ENCODE results near the gene SHB. TPM values are rescaled to one million over a fixed set of nuclear protein-coding genes. Genes with fewer than 3 reads are reported as not detected.

The SHB gene
- total RNA-seq, 2 donors from 2014 or later: 53.2 to 54.8 TPM

- H3K27me3 ChIP-seq (replicated peaks; ENCODE audit: insufficient read depth): no peaks in the 10 kb centered on the region
- no peaks in the 10 kb centered on the region for H3K4me1 ChIP-seq (replicated peaks)
- no peak for DNase-seq (ENCODE audit: low spot score)
- no peak overlapping the region for H3K27ac ChIP-seq
- H3K36me3 ChIP-seq: no peaks in the 10 kb centered on the region
- intact Hi-C loops (cut with DNase I): no loop called here
- no peak for TF ChIP-seq POLR2A (IDR thresholded peaks at IDR 0.05)
- no peak for TF ChIP-seq CTCF (IDR thresholded peaks at IDR 0.05)
- peak; percentile 10 for TF ChIP-seq POLR2AphosphoS5 (IDR thresholded peaks at IDR 0.05)
- no peaks in the 10 kb centered on the region for H3K9me3 ChIP-seq
- no peak overlapping the region for H3K4me3 ChIP-seq
- 35% methylated on average over 25 of the region's 26 CpGs for WGBS
Observed at GRCh38 chr9:37984672-37985611, 84.1 kb downstream of the SHB start.

GRCh38 chr9:37984278-37984671 lies 84.8 kb downstream of the SHB start:
- Histone ChIP-seq H3K4me3 (no peak overlapping the region), H3K27ac (no peak overlapping the region), H3K27me3 (replicated peaks; ENCODE audit: insufficient read depth) (no peaks in the 10 kb centered on the region), H3K36me3 (no peaks in the 10 kb centered on the region), H3K4me1 (replicated peaks) (no peaks in the 10 kb centered on the region), H3K9me3 (no peaks in the 10 kb centered on the region)
- 89% methylated on average over 5 of the region's 5 CpGs for WGBS
- no peak for DNase-seq (ENCODE audit: low spot score)
- intact Hi-C loops (cut with DNase I): no loop called here
- no peak for TF ChIP-seq POLR2A (IDR thresholded peaks at IDR 0.05)
- no peak for TF ChIP-seq CTCF (IDR thresholded peaks at IDR 0.05)
- no peak for TF ChIP-seq POLR2AphosphoS5 (IDR thresholded peaks at IDR 0.05)

- WGBS: 86% methylated on average over 12 of the region's 12 CpGs
Observed at GRCh38 chr9:37983381-37984067, 85.5 kb downstream of the SHB start.

GRCh38 chr9:37979844-37980243 lies 89.2 kb downstream of the SHB start:
- intact Hi-C loops (cut with DNase I): no loop called here
- Histone ChIP-seq H3K4me1 (replicated peaks) (no peaks in the 10 kb centered on the region), H3K36me3 (no peaks in the 10 kb centered on the region), H3K27ac (no peak overlapping the region), H3K4me3 (no peak overlapping the region), H3K27me3 (replicated peaks; ENCODE audit: insufficient read depth) (no peaks in the 10 kb centered on the region), H3K9me3 (no peaks in the 10 kb centered on the region)
- 85% methylated on average over 5 of the region's 5 CpGs for WGBS
- TF ChIP-seq POLR2AphosphoS5 (IDR thresholded peaks at IDR 0.05): no peak
- no peak for TF ChIP-seq CTCF (IDR thresholded peaks at IDR 0.05)
- no peak for TF ChIP-seq POLR2A (IDR thresholded peaks at IDR 0.05)
- DNase-seq (ENCODE audit: low spot score): no peak

More at GRCh38 chr9:37983381-37984067, 85.5 kb downstream of the SHB start:
- TF ChIP-seq POLR2AphosphoS5 (IDR thresholded peaks at IDR 0.05): no peak
- TF ChIP-seq POLR2A (IDR thresholded peaks at IDR 0.05): no peak
- TF ChIP-seq CTCF (IDR thresholded peaks at IDR 0.05): no peak
- no peak overlapping the region for H3K4me3 ChIP-seq
- H3K9me3 ChIP-seq: no peaks in the 10 kb centered on the region
- no peak for DNase-seq (ENCODE audit: low spot score)
- intact Hi-C loops (cut with DNase I): no loop called here
- H3K27me3 ChIP-seq (replicated peaks; ENCODE audit: insufficient read depth): no peaks in the 10 kb centered on the region
- no peaks in the 10 kb centered on the region for H3K4me1 ChIP-seq (replicated peaks)
- H3K36me3 ChIP-seq: no peaks in the 10 kb centered on the region
- no peak overlapping the region for H3K27ac ChIP-seq

Measured in prostate gland (tissue), 2 donors.